Tibial nerve (tissue), 4 donors: ENCODE results near the gene OSBPL10. TPM values are rescaled to one million over a fixed set of nuclear protein-coding genes. Genes with fewer than 3 reads are reported as not detected.
"Not testable (repeated sequence)": the region's sequence is repeated elsewhere in the genome, so short reads cannot be mapped to it uniquely, and the experiment has no call there.

Source experiments
- DNase-seq, 2 donors: peaks; one replicate each; pipeline ENCODE4 v3.0.0-alpha.2; 2019; ENCODE audit warnings: low spot score in 2 of 2
- H3K27ac ChIP-seq, 4 donors: fragments of 200-600 bp; sonication (generic) in 3 of 4; one replicate each; pipeline ENCODE4 v1.5.1; 2017 to 2019; ENCODE audit warnings: mild to moderate bottlenecking in 1 of 4
- H3K27me3 ChIP-seq, 2 donors: fragments of 200-600 bp; sonication (generic) in 1 of 2; one replicate each; pipeline versions ENCODE4 v1.5.1 to v1.6.0; 2017 to 2019
- H3K36me3 ChIP-seq, 3 donors: fragments of 200-600 bp; sonication (generic); one replicate each; pipeline ENCODE4 v1.5.1; 2018 to 2019
- H3K4me1 ChIP-seq, 4 donors: fragments of 200-600 bp; sonication (generic) in 3 of 4; one replicate each; pipeline ENCODE4 v1.5.1; 2017 to 2019
- H3K4me3 ChIP-seq, 4 donors: fragments of 200-600 bp; sonication (generic) in 3 of 4; one replicate each; pipeline ENCODE4 v1.5.1; 2017 to 2019; ENCODE audit warnings: mild to moderate bottlenecking in 1 of 4, moderate library complexity in 1 of 4
- H3K9me3 ChIP-seq, 4 donors: fragments of 200-600 bp; sonication (generic) in 3 of 4; one replicate each; pipeline ENCODE4 v1.5.1; 2017 to 2019
- CTCF ChIP-seq, 5 experiments: fragments of 200-600 bp in 3 of 5; fragments of 450-650 bp in 2 of 5; sonication (generic) in 3 of 5; IDR thresholded peaks; one replicate each; pipeline ENCODE4 v1.5.1; 2016 to 2019; ENCODE audit warnings: antibody characterized with exemption in 5 of 5, mild to moderate bottlenecking in 3 of 5, moderate library complexity in 2 of 5
- EP300 ChIP-seq, 2 donors: sonication (generic); formaldehyde crosslinking; IDR thresholded peaks; one replicate each; pipeline ENCODE4 v1.6.1; 2017; ENCODE audit warnings: antibody characterized with exemption in 2 of 2, mild to moderate bottlenecking in 1 of 2
- POLR2A ChIP-seq, 2 donors: fragments of 450-650 bp; IDR thresholded peaks; one replicate each; pipeline ENCODE4 v1.6.1; 2017; ENCODE audit warnings: antibody characterized with exemption in 2 of 2, mild to moderate bottlenecking in 2 of 2, moderate library complexity in 2 of 2
- WGBS, 2 donors: methylation state at CpG; one replicate each; pipeline ENCODE4 v1.1.5; 2018; 5-methylcytosine and 5-hydroxymethylcytosine counted together
- total RNA-seq, 4 donors: library from RNA; depleted of rRNA; stranded (reverse); fragments of >200 nt; gene quantifications; one replicate each; pipeline ENCODE4 v1.1.0, GENCODE V29; 2016

The OSBPL10 gene
- total RNA-seq, 4 donors from 2014 or later, result 45.0 to 79.2 (median 60.4) TPM

- no peak for DNase-seq
- Histone ChIP-seq H3K9me3 (no peaks in the 10 kb centered on the region), H3K36me3 (no peaks in the 10 kb centered on the region), H3K4me1 (peaks cover 0 to 6% (median 0%) of the 10 kb centered on the region in 4 donors), H3K4me3 (no peak overlapping the region), H3K27me3 (no peaks in the 10 kb centered on the region), H3K27ac (no peak overlapping the region)
- no peak for TF ChIP-seq POLR2A (IDR thresholded peaks at IDR 0.05)
- no peak for TF ChIP-seq CTCF (IDR thresholded peaks at IDR 0.05)
- no peak for TF ChIP-seq EP300 (IDR thresholded peaks at IDR 0.05)
- 71 to 77% methylated on average over 7 of the region's 7 CpGs for WGBS, 2 donors
These were observed 104.7 kb downstream of the OSBPL10 start for GRCh38 chr3:31876331-31876730.

- no peak overlapping the region for H3K4me3 ChIP-seq
- no peak for TF ChIP-seq EP300 (IDR thresholded peaks at IDR 0.05)
- no peak for TF ChIP-seq CTCF (IDR thresholded peaks at IDR 0.05)
- TF ChIP-seq POLR2A (IDR thresholded peaks at IDR 0.05), result no peak
- H3K9me3 ChIP-seq, result no peaks in the 10 kb centered on the region
- H3K27ac ChIP-seq, result no peak overlapping the region
- WGBS, 2 donors, result 73 to 99% methylated on average over 2 of the region's 2 CpGs
- H3K27me3 ChIP-seq, result no peaks in the 10 kb centered on the region
- peaks cover 0 to 6% (median 0%) of the 10 kb centered on the region in 4 donors for H3K4me1 ChIP-seq
- no peaks in the 10 kb centered on the region for H3K36me3 ChIP-seq
- no peak for DNase-seq
These were observed 105.6 kb downstream of the OSBPL10 start for GRCh38 chr3:31875437-31875836.

- DNase-seq, result no peak
- 69 to 72% methylated on average over 5 of the region's 5 CpGs for WGBS, 2 donors
- H3K27ac ChIP-seq, result no peak overlapping the region
- no peaks in the 10 kb centered on the region for H3K36me3 ChIP-seq
- TF ChIP-seq EP300 (IDR thresholded peaks at IDR 0.05) (no peak), POLR2A (IDR thresholded peaks at IDR 0.05) (no peak)
- no peaks in the 10 kb centered on the region for H3K27me3 ChIP-seq
- no peaks in the 10 kb centered on the region for H3K9me3 ChIP-seq
- H3K4me1 ChIP-seq, result peaks cover 0 to 6% (median 0%) of the 10 kb centered on the region in 4 donors
- no peak overlapping the region for H3K4me3 ChIP-seq
These were observed 107.7 kb downstream of the OSBPL10 start for GRCh38 chr3:31873254-31873820.

GRCh38 chr3:31871939-31872507, 109.0 kb downstream of the OSBPL10 start:
- Histone ChIP-seq H3K27me3 (no peaks in the 10 kb centered on the region), H3K4me3 (no peak overlapping the region), H3K27ac (peak overlapping the region in 1 of 4 donors; percentile 30), H3K36me3 (no peaks in the 10 kb centered on the region), H3K9me3 (no peaks in the 10 kb centered on the region), H3K4me1 (peaks cover 0 to 2% (median 0%) of the 10 kb centered on the region in 4 donors)
- DNase-seq, result no peak
- WGBS, 2 donors, result 75 to 77% methylated on average over 5 of the region's 5 CpGs
- TF ChIP-seq EP300 (IDR thresholded peaks at IDR 0.05) (no peak), CTCF (IDR thresholded peaks at IDR 0.05) (no peak), POLR2A (IDR thresholded peaks at IDR 0.05) (no peak)

- H3K9me3 ChIP-seq, H3K36me3 ChIP-seq, H3K4me1 ChIP-seq, DNase-seq, H3K27ac ChIP-seq, H3K4me3 ChIP-seq, H3K27me3 ChIP-seq: not testable (repeated sequence)
- WGBS, 2 donors, result 95 to 97% methylated on average over 9 to 22 of the region's 28 CpGs
These were observed 111.0 kb downstream of the OSBPL10 start for GRCh38 chr3:31870111-31870510.

GRCh38 chr3:31868236-31868635, 112.8 kb downstream of the OSBPL10 start:
- no peak for DNase-seq
- H3K4me1 ChIP-seq, result peaks cover 0 to 2% (median 0%) of the 10 kb centered on the region in 4 donors
- H3K9me3 ChIP-seq, result no peaks in the 10 kb centered on the region
- TF ChIP-seq POLR2A (IDR thresholded peaks at IDR 0.05) (no peak), EP300 (IDR thresholded peaks at IDR 0.05) (no peak), CTCF (IDR thresholded peaks at IDR 0.05) (no peak)
- 85 to 87% methylated on average over 5 of the region's 5 CpGs for WGBS, 2 donors
- no peak overlapping the region for H3K4me3 ChIP-seq
- no peaks in the 10 kb centered on the region for H3K27me3 ChIP-seq
- no peak overlapping the region for H3K27ac ChIP-seq
- H3K36me3 ChIP-seq, result no peaks in the 10 kb centered on the region
